AG09319 (cell line): Measurements from ENCODE around the gene IGSF21.

Source experiments
- DNase-seq: peaks from one replicate; pipeline ENCODE4 v3.0.0-alpha.2; 2010; ENCODE audit warnings: low read depth; ENCODE audit errors: extremely low read depth
- CTCF ChIP-seq: IDR thresholded peaks from 2 replicates; pipeline ENCODE4 v1.5.1; 2011; ENCODE audit warnings: low read depth, mild to moderate bottlenecking, inconsistent platforms, low read length, moderate library complexity

Gene IGSF21

GRCh38 chr1:18347559-18347958, 240.0 kb downstream of the IGSF21 start:
- DNase-seq, result no peak
- TF ChIP-seq CTCF, result no peak

- no peak for DNase-seq
- no peak for TF ChIP-seq CTCF
Measured at GRCh38 chr1:18348354-18348753, 240.8 kb downstream of the IGSF21 start.

- DNase-seq, result no peak
- no peak for TF ChIP-seq CTCF
Measured at GRCh38 chr1:18350747-18351146, 243.1 kb downstream of the IGSF21 start.

- DNase-seq, result no peak
Measured at GRCh38 chr1:18351735-18352134, 244.1 kb downstream of the IGSF21 start.

GRCh38 chr1:18352636-18353265, 245.2 kb downstream of the IGSF21 start:
- DNase-seq, result no peak
- no peak for TF ChIP-seq CTCF

More at GRCh38 chr1:18351735-18352134, 244.1 kb downstream of the IGSF21 start:
- no peak for TF ChIP-seq CTCF

GRCh38 chr1:18353528-18353927, 245.9 kb downstream of the IGSF21 start:
- no peak for TF ChIP-seq CTCF
- no peak for DNase-seq

GRCh38 chr1:18353992-18354391, 246.4 kb downstream of the IGSF21 start:
- no peak for DNase-seq
- no peak for TF ChIP-seq CTCF
